NCI-H128 (cell line): ENCODE data around the gene R3HDM2.

Source experiments
- DNase-seq: peaks from one replicate; lab custom pipeline; 2025; ENCODE audit not compliant: unreplicated experiment; lab: John Stamatoyannopoulos, UW

R3HDM2 gene

DNA sequence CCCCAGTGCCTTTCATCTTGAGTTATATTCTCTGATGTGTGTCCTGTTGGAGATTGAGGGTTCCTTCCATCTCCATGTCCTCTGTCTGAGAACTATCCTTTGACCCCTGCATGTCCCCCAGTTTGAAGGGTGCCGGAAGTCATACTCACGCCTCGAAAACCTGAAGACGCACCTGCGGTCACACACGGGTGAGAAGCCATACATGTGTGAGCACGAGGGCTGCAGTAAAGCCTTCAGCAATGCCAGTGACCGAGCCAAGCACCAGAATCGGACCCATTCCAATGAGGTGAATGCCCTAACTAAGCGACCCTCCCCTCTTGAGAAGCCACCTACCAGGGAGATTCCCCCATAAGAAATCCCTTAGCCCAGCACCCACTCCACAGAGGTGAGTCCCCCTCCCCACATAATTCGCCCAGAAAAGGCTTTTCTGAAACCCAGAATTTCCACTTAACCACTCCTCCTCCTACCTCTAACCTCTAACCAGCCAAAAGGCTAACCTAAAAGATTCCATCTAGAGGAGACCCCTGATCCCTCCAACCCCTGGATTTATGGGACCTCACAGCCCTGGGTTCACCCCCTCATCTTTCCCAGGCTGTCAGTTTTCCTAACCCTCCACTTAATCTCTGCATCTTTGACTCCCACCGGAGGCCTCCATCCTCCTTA is 36.5 kb upstream of the R3HDM2 start:
- DNase-seq = no peak

- no peak for DNase-seq
Measured at GRCh38 chr12:57465747-57466505, 35.1 kb upstream of the R3HDM2 start.

DNA sequence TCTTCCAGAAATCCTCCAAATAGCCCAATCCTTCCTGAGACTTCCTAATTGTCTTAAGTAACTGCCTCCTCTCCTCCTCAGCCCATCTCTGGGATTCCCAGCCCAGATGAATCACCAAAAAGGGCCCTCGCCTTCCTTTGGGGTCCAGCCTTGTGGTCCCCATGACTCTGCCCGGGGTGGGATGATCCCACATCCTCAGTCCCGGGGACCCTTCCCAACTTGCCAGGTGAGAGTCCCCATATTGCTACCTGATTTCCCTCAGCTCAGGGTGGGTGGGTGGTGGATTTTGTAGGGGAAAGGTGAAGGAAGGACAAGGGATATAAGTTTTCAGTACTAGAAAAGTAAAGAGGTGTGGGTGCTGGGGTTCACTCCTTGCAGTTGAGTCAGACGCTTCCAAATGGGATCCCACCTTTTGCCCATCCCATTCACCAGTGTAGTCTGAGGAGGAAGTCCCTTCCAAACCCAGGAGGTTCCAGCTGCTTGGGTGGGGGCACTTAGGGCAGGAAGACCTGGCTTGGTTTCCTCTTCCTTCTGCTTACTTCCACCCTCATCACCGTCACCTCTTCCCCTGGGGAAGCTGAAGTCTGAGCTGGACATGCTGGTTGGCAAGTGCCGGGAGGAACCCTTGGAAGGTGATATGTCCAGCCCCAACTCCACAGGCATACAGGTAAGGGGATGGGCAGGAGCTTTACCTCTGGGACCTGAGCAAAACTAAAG is 34.3 kb upstream of the R3HDM2 start:
- no peak for DNase-seq

DNA sequence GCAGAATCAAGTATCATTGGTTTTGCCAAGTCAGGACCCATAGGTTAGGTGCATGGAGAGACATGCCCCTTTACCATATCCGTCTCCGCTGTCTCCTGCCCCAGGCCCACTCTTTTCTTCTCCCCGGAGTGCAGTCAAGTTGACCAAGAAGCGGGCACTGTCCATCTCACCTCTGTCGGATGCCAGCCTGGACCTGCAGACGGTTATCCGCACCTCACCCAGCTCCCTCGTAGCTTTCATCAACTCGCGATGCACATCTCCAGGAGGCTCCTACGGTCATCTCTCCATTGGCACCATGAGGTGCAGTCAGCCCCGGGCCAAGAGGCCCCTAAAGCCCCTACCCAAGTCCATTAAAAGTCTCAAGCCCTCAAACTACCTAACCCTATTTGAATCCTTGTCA is 33.7 kb upstream of the R3HDM2 start:
- no peak for DNase-seq

DNA sequence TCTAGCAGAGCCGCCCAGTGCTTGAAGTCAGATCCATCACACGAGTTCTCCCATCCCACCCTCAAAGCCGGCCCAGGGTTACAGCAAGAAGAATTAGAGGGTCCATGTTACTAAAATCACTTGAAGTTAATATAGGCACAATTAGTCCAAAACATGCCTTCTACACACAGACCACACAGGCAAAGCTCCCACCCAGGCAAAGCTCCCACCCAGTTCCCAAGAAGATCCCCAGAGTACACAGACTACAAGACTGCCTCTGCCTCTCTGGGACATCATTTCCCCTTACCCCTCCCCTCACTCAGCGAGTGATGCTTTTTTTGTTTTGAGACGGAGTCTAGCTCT is 32.0 kb upstream of the R3HDM2 start:
- no peak for DNase-seq

DNA sequence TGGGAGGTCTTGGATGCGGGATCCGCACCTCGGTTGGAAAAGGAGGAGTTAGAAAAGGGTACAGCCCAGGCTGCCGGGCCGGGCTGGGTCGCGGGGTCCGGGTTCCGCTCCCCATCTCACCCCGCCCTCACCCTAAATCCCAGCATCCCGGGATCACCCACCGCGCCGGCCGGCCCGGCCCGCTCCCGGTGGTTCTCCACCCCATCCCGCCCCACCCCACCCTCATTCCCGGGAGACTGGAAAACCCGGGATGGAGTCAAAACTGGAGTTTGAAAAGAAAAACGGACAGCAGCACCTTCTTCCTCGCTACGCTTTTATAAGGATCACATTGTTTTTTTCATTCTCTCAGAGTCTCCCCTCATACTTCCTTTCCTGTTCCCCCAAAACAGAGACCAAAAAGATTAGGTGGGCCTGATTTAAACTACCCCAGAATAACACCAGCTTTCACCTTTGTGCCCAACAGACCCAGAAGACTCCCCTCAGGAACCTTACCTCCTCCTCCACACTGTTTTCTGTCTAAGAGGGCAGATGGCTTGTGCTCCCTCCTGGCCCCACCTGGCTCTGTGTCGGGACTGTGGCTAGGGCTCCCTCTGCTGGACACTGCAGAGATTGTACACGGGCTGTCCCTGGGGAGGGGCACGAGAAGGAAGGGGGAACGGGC is 31.5 kb upstream of the R3HDM2 start:
- DNase-seq = peak; percentile 87

DNA sequence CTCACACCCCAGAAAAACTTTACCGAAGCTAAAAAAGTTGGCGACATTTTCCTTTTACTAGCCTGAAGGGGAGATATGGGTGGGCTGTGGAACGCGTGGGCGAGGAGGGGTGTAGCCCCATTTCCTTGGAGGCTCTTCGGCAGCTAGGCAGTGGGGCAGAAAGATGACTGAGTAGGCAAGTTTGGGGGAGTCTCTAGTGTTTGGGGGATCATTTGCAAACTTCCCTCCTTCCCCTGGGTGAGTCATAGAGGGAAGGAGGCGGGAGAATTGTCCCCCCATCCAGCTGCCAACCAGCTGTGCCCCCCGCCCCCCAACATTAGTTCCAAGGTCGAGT is 31.0 kb upstream of the R3HDM2 start:
- DNase-seq = no peak

DNA sequence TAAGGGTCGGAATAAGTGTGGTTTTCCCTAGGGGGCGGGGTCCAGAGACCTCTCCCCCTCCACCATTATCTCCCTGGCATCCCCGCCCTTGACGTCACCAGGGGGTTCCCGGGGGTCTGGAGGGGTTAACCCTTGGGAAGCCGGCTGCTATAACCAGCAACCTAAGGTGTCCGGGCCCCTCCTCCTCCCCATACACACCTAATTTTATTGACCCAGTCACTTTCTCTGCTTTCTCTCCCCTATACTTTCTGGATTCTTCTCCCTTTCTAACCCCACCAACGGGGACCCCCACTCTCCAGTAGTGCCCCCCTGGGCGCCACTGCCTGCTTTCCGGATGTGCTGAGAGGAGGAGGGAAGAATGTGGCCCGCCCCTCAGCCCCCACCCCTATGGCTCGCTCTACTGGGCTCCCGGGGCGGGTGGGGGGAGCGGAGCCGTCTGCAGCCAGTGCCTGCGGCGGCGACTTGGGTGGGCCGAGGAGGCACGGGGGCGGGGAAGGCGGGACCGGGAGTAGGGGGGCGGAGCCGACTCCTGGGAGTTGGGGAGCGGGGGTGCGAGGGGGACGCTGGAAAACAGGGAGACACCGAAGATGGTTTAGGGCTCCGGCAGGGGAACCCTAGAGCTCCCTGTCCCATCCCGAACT is 30.6 kb upstream of the R3HDM2 start:
- DNase-seq = no peak

GRCh38 chr12:57460841-57461275 is 30.0 kb upstream of the R3HDM2 start:
- DNase-seq = no peak

DNA sequence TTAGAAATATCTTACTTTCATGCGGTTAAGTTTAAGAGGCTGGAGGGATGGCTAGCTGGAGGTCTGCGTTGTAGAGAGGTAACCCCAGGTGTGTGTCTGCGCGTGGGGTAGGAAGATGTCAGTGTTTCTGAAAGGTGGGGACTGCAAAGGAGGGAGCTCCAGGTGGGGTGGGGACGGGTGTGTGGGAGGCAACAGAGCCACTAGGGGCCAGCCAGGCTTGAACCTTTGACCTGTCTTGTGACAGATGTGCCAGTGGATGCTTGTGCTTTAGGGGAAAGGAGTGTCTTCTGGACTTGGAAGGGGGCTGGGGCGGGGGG is 29.6 kb upstream of the R3HDM2 start:
- DNase-seq = no peak

- DNase-seq = no peak
Measured at GRCh38 chr12:57459750-57460467, 29.1 kb upstream of the R3HDM2 start, which contains the start of gene GLI1. TSS of gene GLI1 (plus strand) at chr12:57459785. CDS start at chr12:57463692, 3,907 bp downstream.

GRCh38 chr12:57459055-57459749 is 28.4 kb upstream of the R3HDM2 start:
- DNase-seq = peak; percentile 89

DNA sequence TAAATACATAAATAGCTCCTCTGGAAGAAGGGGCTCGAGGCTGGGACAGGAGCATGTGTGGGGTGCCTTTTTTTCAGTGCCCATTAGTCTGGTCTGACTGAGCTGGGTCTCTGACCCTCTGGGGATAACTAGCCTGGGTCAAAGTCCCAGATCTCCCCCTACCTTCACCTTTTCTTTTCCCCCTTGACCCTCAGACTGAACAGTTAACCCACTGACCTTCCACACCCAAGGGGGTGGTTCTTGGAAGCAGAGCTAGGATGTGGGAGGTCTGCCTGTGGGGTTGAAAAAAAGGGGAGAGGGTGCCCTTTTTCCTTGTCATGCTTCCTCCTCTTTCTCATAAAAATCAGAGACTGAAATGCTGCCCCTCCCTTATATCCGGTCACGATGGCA is 27.8 kb upstream of the R3HDM2 start:
- no peak for DNase-seq

DNA sequence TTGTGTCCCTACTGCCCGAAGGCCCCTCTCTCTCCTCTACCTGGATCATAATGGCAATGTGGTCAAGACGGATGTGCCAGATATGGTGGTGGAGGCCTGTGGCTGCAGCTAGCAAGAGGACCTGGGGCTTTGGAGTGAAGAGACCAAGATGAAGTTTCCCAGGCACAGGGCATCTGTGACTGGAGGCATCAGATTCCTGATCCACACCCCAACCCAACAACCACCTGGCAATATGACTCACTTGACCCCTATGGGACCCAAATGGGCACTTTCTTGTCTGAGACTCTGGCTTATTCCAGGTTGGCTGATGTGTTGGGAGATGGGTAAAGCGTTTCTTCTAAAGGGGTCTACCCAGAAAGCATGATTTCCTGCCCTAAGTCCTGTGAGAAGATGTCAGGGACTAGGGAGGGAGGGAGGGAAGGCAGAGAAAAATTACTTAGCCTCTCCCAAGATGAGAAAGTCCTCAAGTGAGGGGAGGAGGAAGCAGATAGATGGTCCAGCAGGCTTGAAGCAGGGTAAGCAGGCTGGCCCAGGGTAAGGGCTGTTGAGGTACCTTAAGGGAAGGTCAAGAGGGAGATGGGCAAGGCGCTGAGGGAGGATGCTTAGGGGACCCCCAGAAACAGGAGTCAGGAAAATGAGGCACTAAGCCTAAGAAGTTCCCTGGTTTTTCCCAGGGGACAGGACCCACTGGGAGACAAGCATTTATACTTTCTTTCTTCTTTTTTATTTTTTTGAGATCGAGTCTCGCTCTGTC is 26.1 kb upstream of the R3HDM2 start:
- no peak for DNase-seq

- DNase-seq = peak; percentile 20
Measured at GRCh38 chr12:57456145-57456700, 25.4 kb upstream of the R3HDM2 start.

- DNase-seq = no peak
Measured at GRCh38 chr12:57455374-57456144, 24.7 kb upstream of the R3HDM2 start.

GRCh38 chr12:57454566-57455373 is 23.9 kb upstream of the R3HDM2 start, which contains the start of gene INHBE:
TSS of gene INHBE (plus strand) at chr12:57455307. CDS start at chr12:57455537, 230 bp downstream.
- DNase-seq = no peak
